ENCODE results near the gene MBOAT2. TPM values are rescaled to one million over a fixed set of nuclear protein-coding genes. Genes with fewer than 3 reads are reported as not detected.
A peak's percentile ranks its signal among the peaks of the same experiment; 100 is the strongest.

The MBOAT2 gene
- total RNA-seq, 1 experiment from 2014 or later: 30.7 TPM

GRCh38 chr2:9010866-9011265, 7.4 kb upstream of the MBOAT2 start:
- H4K20me1 ChIP-seq (ENCODE audit: low read length): no peaks in the 10 kb centered on the region
- no peak for TF ChIP-seq EZH2 (IDR thresholded peaks at IDR 0.05; ENCODE audit: low read length, unreplicated experiment)
- TF ChIP-seq EZH2phosphoT487 (IDR thresholded peaks at IDR 0.05; ENCODE audit: borderline replicate concordance, low read length): no peak
- TF ChIP-seq CTCF (conservative IDR thresholded peaks at IDR 0.05; ENCODE audit: low read depth, low read length): no peak
- 0 out of 2 replicates have a peak, but pooled peaks cover 4% of the 10 kb centered on the region for H3K4me1 ChIP-seq (ENCODE audit: insufficient read depth, low read length)
- no peak overlapping the region for H3K4me2 ChIP-seq (ENCODE audit: low read length)
- ChIA-PET POLR2A (ENCODE audit: unreplicated experiment) (no interaction called here), CTCF (interaction anchor here (0.6 kb wide), 1 partner anchor 103 kb away, joined by 3 read pairs; no protein-coding TSS in a partner anchor)
- H3K9me3 ChIP-seq (ENCODE audit: low read length): no peaks in the 10 kb centered on the region
- no peaks in the 10 kb centered on the region for H3K9me2 ChIP-seq (replicated peaks; ENCODE audit: low read length)
- no peaks in the 10 kb centered on the region for H3K36me3 ChIP-seq (ENCODE audit: low read depth, low read length)
- H3K79me2 ChIP-seq (ENCODE audit: low read length): no peaks in the 10 kb centered on the region
- no peak overlapping the region for H2AFZ ChIP-seq (ENCODE audit: low read length)
- DNase-seq (peak; percentile 32), ATAC-seq (no peak; the same call in 1 of the 2 replicates)
- no TSS peak for BruUV-seq (replicated peaks)
- no peak overlapping the region for H3K4me3 ChIP-seq (ENCODE audit: low read length)
- intact Hi-C loops (cut with micrococcal nuclease): no loop called here
- H3K27ac ChIP-seq (ENCODE audit: low read length): no peak overlapping the region
- no peak overlapping the region for H3K9ac ChIP-seq (ENCODE audit: low read length)
- H3F3A ChIP-seq (ENCODE audit: low read length, unreplicated experiment): no peaks in the 10 kb centered on the region
- H3K27me3 ChIP-seq (ENCODE audit: low read length): no peaks in the 10 kb centered on the region

- H3K36me3 ChIP-seq (ENCODE audit: low read depth, low read length): no peaks in the 10 kb centered on the region
- TF ChIP-seq CTCF (conservative IDR thresholded peaks at IDR 0.05; ENCODE audit: low read depth, low read length) (no peak), EZH2 (IDR thresholded peaks at IDR 0.05; ENCODE audit: low read length, unreplicated experiment) (no peak), EZH2phosphoT487 (IDR thresholded peaks at IDR 0.05; ENCODE audit: borderline replicate concordance, low read length) (no peak)
- H2AFZ ChIP-seq (ENCODE audit: low read length): no peak overlapping the region
- no peaks in the 10 kb centered on the region for H3K9me2 ChIP-seq (replicated peaks; ENCODE audit: low read length)
- no peaks in the 10 kb centered on the region for H3K9me3 ChIP-seq (ENCODE audit: low read length)
- BruUV-seq (replicated peaks): no TSS peak
- no peaks in the 10 kb centered on the region for H4K20me1 ChIP-seq (ENCODE audit: low read length)
- POLR2A ChIA-PET (ENCODE audit: unreplicated experiment): no interaction called here
- H3K4me1 ChIP-seq (ENCODE audit: insufficient read depth, low read length): peaks cover 14% of the 10 kb centered on the region
- no peak for ATAC-seq
- no peak overlapping the region for H3K9ac ChIP-seq (ENCODE audit: low read length)
- H3K27me3 ChIP-seq (ENCODE audit: low read length): no peaks in the 10 kb centered on the region
- H3K27ac ChIP-seq (ENCODE audit: low read length): no peak overlapping the region
- CTCF ChIA-PET: no interaction called here
- intact Hi-C loops (cut with micrococcal nuclease): no loop called here
- H3K4me2 ChIP-seq (ENCODE audit: low read length): no peak overlapping the region
- no peak overlapping the region for H3K4me3 ChIP-seq (ENCODE audit: low read length)
- no peaks in the 10 kb centered on the region for H3F3A ChIP-seq (ENCODE audit: low read length, unreplicated experiment)
- peak; percentile 26 for DNase-seq
- no peaks in the 10 kb centered on the region for H3K79me2 ChIP-seq (ENCODE audit: low read length)
These were observed 5.6 kb upstream of the MBOAT2 start for GRCh38 chr2:9008951-9009664.

GRCh38 chr2:9006368-9006767, 2.9 kb upstream of the MBOAT2 start:
- H3K9me3 ChIP-seq (ENCODE audit: low read length): no peaks in the 10 kb centered on the region
- H2AFZ ChIP-seq (ENCODE audit: low read length): no peak overlapping the region
- no peak overlapping the region for H3K4me3 ChIP-seq (ENCODE audit: low read length)
- POLR2A ChIA-PET (ENCODE audit: unreplicated experiment): no interaction called here
- no peak overlapping the region for H3K27ac ChIP-seq (ENCODE audit: low read length)
- no TSS peak for BruUV-seq (replicated peaks)
- H3K4me1 ChIP-seq (ENCODE audit: insufficient read depth, low read length): peaks cover 22% of the 10 kb centered on the region
- no peak for DNase-seq
- peaks cover 19% of the 10 kb centered on the region for H3K79me2 ChIP-seq (ENCODE audit: low read length)
- H3K36me3 ChIP-seq (ENCODE audit: low read depth, low read length): no peaks in the 10 kb centered on the region
- H3K9ac ChIP-seq (ENCODE audit: low read length): no peak overlapping the region
- no peaks in the 10 kb centered on the region for H3K9me2 ChIP-seq (replicated peaks; ENCODE audit: low read length)
- intact Hi-C loops (cut with micrococcal nuclease): no loop called here
- no peaks in the 10 kb centered on the region for H3F3A ChIP-seq (ENCODE audit: low read length, unreplicated experiment)
- ATAC-seq: no peak
- H4K20me1 ChIP-seq (ENCODE audit: low read length): 0 out of 2 replicates have a peak, but pooled peaks cover 6% of the 10 kb centered on the region
- no peaks in the 10 kb centered on the region for H3K27me3 ChIP-seq (ENCODE audit: low read length)
- no peak overlapping the region for H3K4me2 ChIP-seq (ENCODE audit: low read length)
- no peak for TF ChIP-seq CTCF (conservative IDR thresholded peaks at IDR 0.05; ENCODE audit: low read depth, low read length)
- TF ChIP-seq EZH2 (IDR thresholded peaks at IDR 0.05; ENCODE audit: low read length, unreplicated experiment): no peak
- no peak for TF ChIP-seq EZH2phosphoT487 (IDR thresholded peaks at IDR 0.05; ENCODE audit: borderline replicate concordance, low read length)
- CTCF ChIA-PET: no interaction called here
